H1 (cell line): Measurements from ENCODE around the gene SLC25A4. TPM values are rescaled to one million over a fixed set of nuclear protein-coding genes. Genes with fewer than 3 reads are reported as not detected.

Experiments used
- CTCF ChIP-seq, 3 experiments: IDR thresholded peaks; 1 replicate in 2 of 3; 2 replicates in 1 of 3; pipeline versions ENCODE4 v1.5.1 to v1.6.1; 2011; ENCODE audit warnings: low read length in 3 of 3, mild to moderate bottlenecking in 3 of 3, inconsistent platforms in 2 of 3, low read depth in 1 of 3, moderate library complexity in 1 of 3; ENCODE audit not compliant: insufficient read depth in 1 of 3; ENCODE audit errors: control extremely low read depth in 1 of 3
- E2F6 ChIP-seq: IDR thresholded peaks from 2 replicates; pipeline ENCODE4 v1.6.1; 2012; ENCODE audit warnings: inconsistent platforms
- EZH2 ChIP-seq: fragments of 200-600 bp; sonication (generic); IDR thresholded peaks from 2 replicates; pipeline ENCODE4 v1.7.1; 2012; ENCODE audit warnings: low read depth, mild to moderate bottlenecking, moderate library complexity, low read length, inconsistent platforms; ENCODE audit not compliant: severe bottlenecking
- POLR2AphosphoS5 ChIP-seq: IDR thresholded peaks from 2 replicates; pipeline ENCODE4 v1.6.1; 2011; ENCODE audit warnings: low read depth, low read length
- SAP30 ChIP-seq: fragments of 300-600 bp; sonication (generic); IDR thresholded peaks from 2 replicates; pipeline ENCODE4 v1.7.1; 2012; ENCODE audit warnings: low read length, moderate library complexity, mild to moderate bottlenecking, inconsistent platforms; ENCODE audit not compliant: insufficient read depth, insufficient replicate concordance
- TAF1 ChIP-seq: IDR thresholded peaks from 2 replicates; pipeline ENCODE4 v1.6.1; 2011; ENCODE audit warnings: mild to moderate bottlenecking, low read depth, low read length
- polyA plus RNA-seq, 7 experiments: library from polyadenylated mRNA; depleted of rRNA in 3 of 7; stranded (reverse) in 5 of 7; unstranded in 2 of 7; fragments of >200 nt in 5 of 7; fragments of 200-250 nt in 2 of 7; gene quantifications; 1 replicate in 5 of 7; 2 replicates in 1 of 7; 4 replicates in 1 of 7; pipeline versions ENCODE4 v1.2.1 to v1.2.3, GENCODE V29; 2011 to 2013; ENCODE audit warnings: missing spikeins in 2 of 7, mixed read lengths in 2 of 7
- total RNA-seq: library from RNA; stranded (reverse); fragmentation: NEBNext Ultra II Directional; extraction: Animal tissue kit (Norgen Biotek cat#: 25700); gene quantifications from 2 replicates; pipeline ENCODE4 v1.2.1, GENCODE V29; 2021

Gene SLC25A4
- total and polyA plus RNA-seq, 2 of the 8 experiments (the other 6 are each of a cell fraction or from before 2014, with no cell fraction given): 41.3 to 42.0 TPM

GRCh38 chr4:185183622-185184281 is 40.7 kb downstream of the SLC25A4 start (continued):
- TF ChIP-seq E2F6 (no peak), SAP30 (no peak), TAF1 (no peak), CTCF (IDR thresholded peaks at IDR 0.05; ENCODE audit: control extremely low read depth in 1 of 3, insufficient read depth in 1 of 3, low read depth in 1 of 3, low read length in 3 of 3) (peak in 2 of 3 experiments; percentile 58 to 67; a peak in 3 of 4 replicates), POLR2AphosphoS5 (no peak), EZH2 (no peak)
- TF ChIP-seq, all 59 proteins: peak for 4
